Activated T-helper 2 cell treated with anti-CD3 and anti-CD28 coated beads, Interferon-gamma antibody, Interleukin-2, Interleukin-4, amounts not matched to agents 10 μg/mL and 5 μg/mL and 100 μg/mL, durations not matched to agents 14 hours and 24 hours and 36 hours (primary cell): ENCODE data around the gene PRAMEF33. TPM values are rescaled to one million over a fixed set of nuclear protein-coding genes. Genes with fewer than 3 reads are reported as not detected.
"Not testable (repeated sequence)": the region's sequence is repeated elsewhere in the genome, so short reads cannot be mapped to it uniquely, and the experiment has no call there.

Experiments
- DNase-seq: peaks from one replicate; pipeline ENCODE4 v3.0.0; 2021; ENCODE audit warnings: low spot score
- H3K27ac Mint-ChIP-seq: one replicate; pipeline ENCODE4 v1.8.0; 2021; ENCODE audit warnings: mixed read lengths
- H3K27me3 Mint-ChIP-seq: one replicate; pipeline ENCODE4 v1.8.0; 2021; ENCODE audit warnings: low read depth, mixed read lengths
- H3K36me3 Mint-ChIP-seq: one replicate; pipeline ENCODE4 v1.8.0; 2021; ENCODE audit warnings: low read depth, mixed read lengths
- H3K4me1 Mint-ChIP-seq: one replicate; pipeline ENCODE4 v1.8.0; 2021; ENCODE audit warnings: low read depth, mixed read lengths
- H3K4me3 Mint-ChIP-seq: one replicate; pipeline ENCODE4 v1.8.0; 2021; ENCODE audit warnings: low read depth, mild to moderate bottlenecking, moderate library complexity, mixed read lengths
- H3K9me3 Mint-ChIP-seq: one replicate; pipeline ENCODE4 v1.8.0; 2021; ENCODE audit warnings: mixed read lengths
- intact Hi-C: fragments of 100-400 bp; cut with micrococcal nuclease; formaldehyde crosslinking; loops from one replicate; pipeline ENCODE4 v1.15.1; 2023
- total RNA-seq: library from RNA; stranded (reverse); gene quantifications from 2 replicates; pipeline ENCODE4 v1.2.3, GENCODE V29; 2022

The PRAMEF33 gene
- total RNA-seq, 1 donor from 2014 or later, result not detected

DNA sequence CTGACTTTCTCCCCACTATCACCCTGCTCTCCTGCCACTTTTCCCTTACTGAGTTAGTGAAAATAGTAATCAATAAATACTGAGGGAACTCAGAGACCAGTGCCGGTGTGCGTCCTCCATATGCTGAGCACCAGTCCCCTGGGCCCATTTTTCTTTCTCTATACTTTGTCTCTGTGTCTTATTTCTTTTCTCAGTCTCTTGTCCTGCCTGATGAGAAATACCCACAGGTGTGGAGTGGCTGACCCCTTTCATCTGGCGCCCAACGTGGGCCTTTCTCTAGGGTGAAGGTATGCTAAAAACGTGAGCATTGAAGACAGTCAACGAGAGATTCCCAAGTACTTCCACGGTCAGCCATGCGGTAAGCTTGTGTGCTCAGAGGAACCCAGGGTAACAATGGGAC is 50.1 kb downstream of the PRAMEF33 start:
- H3K4me3 Mint-ChIP-seq, H3K27me3 Mint-ChIP-seq, intact Hi-C loops: not testable (repeated sequence)

DNA sequence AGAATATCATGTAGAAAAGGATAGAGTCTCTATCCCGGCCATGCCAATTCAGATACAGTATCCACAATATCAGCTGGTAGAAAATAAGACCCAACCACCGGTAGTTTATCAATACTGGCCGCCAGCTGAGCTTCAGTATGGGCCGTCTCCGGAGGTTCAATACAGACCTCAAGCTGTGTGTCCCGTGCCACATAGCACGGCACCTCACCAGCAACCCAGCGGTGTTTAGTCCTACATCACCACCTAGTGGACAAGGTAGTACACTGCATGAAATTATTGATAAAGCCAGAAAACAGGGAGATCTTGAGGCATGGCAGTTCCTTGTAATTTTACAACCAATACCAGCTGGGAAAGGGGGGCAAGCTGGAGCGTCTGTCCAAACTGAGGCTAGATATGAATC is 51.1 kb downstream of the PRAMEF33 start:
- H3K9me3 Mint-ChIP-seq, H3K27me3 Mint-ChIP-seq: not testable (repeated sequence)

More for the DNA sequence above, 50.1 kb downstream of the PRAMEF33 start:
- H3K36me3 Mint-ChIP-seq, DNase-seq, H3K27ac Mint-ChIP-seq, H3K4me1 Mint-ChIP-seq, H3K9me3 Mint-ChIP-seq: not testable (repeated sequence)

DNA sequence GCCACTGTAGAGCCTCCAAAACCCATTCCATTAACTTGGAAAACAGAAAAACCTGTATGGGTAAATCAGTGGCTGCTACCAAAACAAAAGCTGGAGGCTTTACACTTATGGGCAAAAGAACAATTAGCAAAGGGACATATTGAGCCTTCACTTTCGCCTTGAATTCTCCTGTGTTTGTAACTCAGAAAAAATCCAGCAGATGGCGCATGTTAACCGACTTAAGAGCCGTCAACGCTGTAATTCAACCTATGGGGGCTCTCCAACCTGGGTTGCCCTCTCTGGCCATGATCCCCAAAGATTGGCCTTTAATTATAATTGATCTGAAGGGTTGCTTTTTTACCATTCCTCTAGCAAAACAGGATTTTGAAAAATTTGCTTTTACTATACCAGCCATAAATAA is 53.4 kb downstream of the PRAMEF33 start:
- intact Hi-C loops, H3K4me3 Mint-ChIP-seq, H3K27ac Mint-ChIP-seq, H3K27me3 Mint-ChIP-seq, DNase-seq, H3K36me3 Mint-ChIP-seq, H3K9me3 Mint-ChIP-seq, H3K4me1 Mint-ChIP-seq: not testable (repeated sequence)

More for the DNA sequence above, 51.1 kb downstream of the PRAMEF33 start:
- H3K4me3 Mint-ChIP-seq, intact Hi-C loops, H3K27ac Mint-ChIP-seq, H3K36me3 Mint-ChIP-seq, H3K4me1 Mint-ChIP-seq, DNase-seq: not testable (repeated sequence)

Other genes with a start within 250 kb of the PRAMEF33 start
- gene PRAMEF27, start 247.0 kb upstream of the PRAMEF33 start, total RNA-seq, result not detected in 2 replicates
- gene HNRNPCL3, start 242.8 kb upstream of the PRAMEF33 start, total RNA-seq, result not detected in 2 replicates
- not detected in 2 replicates for gene PRAMEF25, start 232.8 kb upstream of the PRAMEF33 start, total RNA-seq
- gene HNRNPCL2, start 186.7 kb upstream of the PRAMEF33 start, total RNA-seq, result not detected in 2 replicates
- gene PRAMEF26, start 147.5 kb upstream of the PRAMEF33 start, total RNA-seq, result not detected in 2 replicates
- not detected in 2 replicates for gene HNRNPCL4, start 137.9 kb upstream of the PRAMEF33 start, total RNA-seq
- gene PRAMEF9, start 131.7 kb upstream of the PRAMEF33 start, total RNA-seq, result not detected in 2 replicates
- not detected in 2 replicates for gene PRAMEF13, start 102.1 kb upstream of the PRAMEF33 start, total RNA-seq
- not detected in 2 replicates for gene PRAMEF18, start 77.4 kb upstream of the PRAMEF33 start, total RNA-seq
- not detected in 2 replicates for gene PRAMEF5, start 49.3 kb upstream of the PRAMEF33 start, total RNA-seq
- gene PRAMEF8, start 18.4 kb upstream of the PRAMEF33 start, total RNA-seq, result not detected in 2 replicates
- gene PRAMEF15, start 12.0 kb downstream of the PRAMEF33 start, total RNA-seq, result not detected in 2 replicates
- not detected in 2 replicates for gene PRAMEF14, start 43.6 kb downstream of the PRAMEF33 start, total RNA-seq
- gene PRAMEF19, start 68.4 kb downstream of the PRAMEF33 start, total RNA-seq, result not detected in 2 replicates
- not detected in 2 replicates for gene PRAMEF17, start 86.1 kb downstream of the PRAMEF33 start, total RNA-seq
- not detected in 2 replicates for gene PRAMEF20, start 106.9 kb downstream of the PRAMEF33 start, total RNA-seq
- not detected in 2 replicates for gene LRRC38, start 210.5 kb downstream of the PRAMEF33 start, total RNA-seq